ENCODE results near the gene UPK3A. TPM values are rescaled to one million over a fixed set of nuclear protein-coding genes. Genes with fewer than 3 reads are reported as not detected.

UPK3A gene
- total RNA-seq, 1 donor from 2014 or later, result 1.4 TPM

GRCh38 chr22:45312856-45313255 lies 28.1 kb downstream of the UPK3A start:
- Mint-ChIP-seq H3K9me3 (no peaks in the 10 kb centered on the region), H3K27me3 (no peaks in the 10 kb centered on the region), H3K36me3 (ENCODE audit: low read depth) (peaks cover 9% of the 10 kb centered on the region), H3K4me3 (no peak overlapping the region), H3K27ac (no peak overlapping the region), H3K4me1 (peaks cover 62% of the 10 kb centered on the region)
- CTCF ChIA-PET, result no interaction called here
- ATAC-seq (ENCODE audit: low read depth), result no peak
- TF ChIP-seq, protein P1, sequence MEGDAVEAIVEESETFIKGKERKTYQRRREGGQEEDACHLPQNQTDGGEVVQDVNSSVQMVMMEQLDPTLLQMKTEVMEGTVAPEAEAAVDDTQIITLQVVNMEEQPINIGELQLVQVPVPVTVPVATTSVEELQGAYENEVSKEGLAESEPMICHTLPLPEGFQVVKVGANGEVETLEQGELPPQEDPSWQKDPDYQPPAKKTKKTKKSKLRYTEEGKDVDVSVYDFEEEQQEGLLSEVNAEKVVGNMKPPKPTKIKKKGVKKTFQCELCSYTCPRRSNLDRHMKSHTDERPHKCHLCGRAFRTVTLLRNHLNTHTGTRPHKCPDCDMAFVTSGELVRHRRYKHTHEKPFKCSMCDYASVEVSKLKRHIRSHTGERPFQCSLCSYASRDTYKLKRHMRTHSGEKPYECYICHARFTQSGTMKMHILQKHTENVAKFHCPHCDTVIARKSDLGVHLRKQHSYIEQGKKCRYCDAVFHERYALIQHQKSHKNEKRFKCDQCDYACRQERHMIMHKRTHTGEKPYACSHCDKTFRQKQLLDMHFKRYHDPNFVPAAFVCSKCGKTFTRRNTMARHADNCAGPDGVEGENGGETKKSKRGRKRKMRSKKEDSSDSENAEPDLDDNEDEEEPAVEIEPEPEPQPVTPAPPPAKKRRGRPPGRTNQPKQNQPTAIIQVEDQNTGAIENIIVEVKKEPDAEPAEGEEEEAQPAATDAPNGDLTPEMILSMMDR (IDR thresholded peaks at IDR 0.05), result no peak
- POLR2A ChIA-PET, result interaction anchor here (0.6 to 1.0 kb wide), 3 partner anchors 22 to 28 kb away, joined by 3 to 5 read pairs (median 3); partner anchors contain the start of gene UPK3A
- intact Hi-C loops (cut with micrococcal nuclease), result no loop called here
- DNase-seq, result no peak

DNA sequence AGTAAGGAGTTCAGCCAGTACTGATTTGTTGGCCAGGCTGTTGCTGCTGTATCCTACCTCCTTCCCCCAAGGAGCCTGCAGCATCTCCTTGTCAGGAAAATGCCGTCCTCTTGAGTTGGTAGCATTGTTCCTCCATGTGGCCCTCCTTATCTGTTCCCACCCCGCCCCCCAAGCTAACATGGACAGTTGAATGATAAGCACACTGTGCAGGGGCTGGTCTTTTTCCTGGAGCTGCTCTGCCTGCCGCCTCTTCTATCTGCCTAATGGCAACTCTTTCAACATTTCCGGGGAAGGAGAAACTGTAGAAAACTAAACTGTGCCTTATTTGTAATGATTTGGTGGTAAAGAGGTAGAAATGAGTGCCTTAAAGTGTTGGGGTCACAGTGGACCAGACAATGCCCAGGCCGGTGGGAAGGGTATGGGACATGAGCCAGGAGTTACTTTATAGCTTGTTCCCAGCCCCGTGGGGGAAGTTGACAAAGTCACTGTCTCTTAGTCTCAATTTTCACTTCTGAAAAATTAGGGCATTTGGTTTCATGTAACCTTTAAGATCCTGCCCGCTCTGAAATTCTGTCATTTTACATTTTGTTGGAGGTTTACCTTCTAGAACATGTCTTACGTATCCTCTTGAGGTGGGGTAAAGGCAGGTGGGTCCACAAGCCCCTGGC lies 29.4 kb downstream of the UPK3A start:
- Mint-ChIP-seq H3K4me1 (peaks cover 68% of the 10 kb centered on the region), H3K27ac (peak overlapping the region; percentile 78)
- POLR2A ChIA-PET, result interaction anchor here (1.4 kb wide), 1 partner anchor 29 kb away, joined by 5 read pairs; the partner anchor contains the start of gene UPK3A

GRCh38 chr22:45314786-45315185 lies 30.0 kb downstream of the UPK3A start:
- Mint-ChIP-seq H3K36me3 (ENCODE audit: low read depth) (peaks cover 9% of the 10 kb centered on the region), H3K4me3 (no peak overlapping the region), H3K9me3 (no peaks in the 10 kb centered on the region), H3K4me1 (peaks cover 70% of the 10 kb centered on the region), H3K27me3 (no peaks in the 10 kb centered on the region), H3K27ac (no peak overlapping the region)
- intact Hi-C loops (cut with micrococcal nuclease), result no loop called here
- DNase-seq, result no peak
- ChIA-PET POLR2A (interaction anchor here (1.4 kb wide), 1 partner anchor 30 kb away, joined by 5 read pairs; the partner anchor contains the start of gene UPK3A), CTCF (no interaction called here)
- TF ChIP-seq, protein P1 (IDR thresholded peaks at IDR 0.05), result no peak
- no peak for ATAC-seq (ENCODE audit: low read depth)

More for the DNA sequence above, 29.4 kb downstream of the UPK3A start:
- Mint-ChIP-seq H3K27me3 (no peaks in the 10 kb centered on the region), H3K9me3 (no peaks in the 10 kb centered on the region), H3K4me3 (no peak overlapping the region), H3K36me3 (ENCODE audit: low read depth) (peaks cover 9% of the 10 kb centered on the region)
- CTCF ChIA-PET, result no interaction called here
- intact Hi-C loops (cut with micrococcal nuclease), result no loop called here
- DNase-seq (no peak), ATAC-seq (ENCODE audit: low read depth) (no peak)
- TF ChIP-seq, protein P1 (IDR thresholded peaks at IDR 0.05), result no peak

DNA sequence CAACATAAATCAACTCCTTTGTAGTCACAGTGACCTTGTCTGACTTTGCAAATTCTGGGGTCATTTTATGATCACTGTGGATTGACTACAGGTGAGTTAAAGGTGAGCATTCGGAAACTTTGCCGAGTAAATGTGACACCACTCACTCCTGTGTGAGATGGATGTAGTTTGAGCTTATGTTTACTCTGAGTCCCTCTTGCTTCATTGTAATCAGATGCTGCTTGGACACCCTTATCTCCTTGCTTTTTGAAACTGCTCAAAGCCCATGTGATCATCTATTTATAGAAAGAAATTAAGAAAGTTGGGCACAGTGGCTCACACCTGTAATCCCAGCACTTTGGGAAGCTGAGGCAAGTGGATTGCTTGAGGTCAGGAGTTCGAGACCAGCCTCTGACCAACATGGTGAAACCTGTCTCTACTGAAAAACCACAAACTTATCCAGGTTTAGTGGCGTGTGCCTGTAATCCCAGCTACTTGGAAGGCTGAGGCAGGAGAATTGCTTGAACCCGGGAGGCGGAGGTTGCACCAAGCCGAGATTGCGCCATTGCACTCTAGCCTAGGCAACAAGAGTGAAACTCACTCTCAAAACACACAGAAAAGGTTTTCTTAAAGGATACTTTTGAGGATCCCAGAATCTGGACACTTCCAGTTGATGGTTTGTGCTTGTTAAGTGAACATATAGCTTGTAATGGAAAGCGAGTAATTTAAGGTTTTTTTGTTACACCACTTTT lies 32.2 kb downstream of the UPK3A start:
- no peak for DNase-seq
- CTCF ChIA-PET, result no interaction called here
- intact Hi-C loops (cut with micrococcal nuclease), result no loop called here
- Mint-ChIP-seq H3K27ac (peak overlapping the region; percentile 53), H3K4me1 (peaks cover 68% of the 10 kb centered on the region), H3K27me3 (no peaks in the 10 kb centered on the region), H3K4me3 (no peak overlapping the region), H3K9me3 (no peaks in the 10 kb centered on the region), H3K36me3 (ENCODE audit: low read depth) (peaks cover 7% of the 10 kb centered on the region)
- TF ChIP-seq, protein P1 (IDR thresholded peaks at IDR 0.05), result no peak
- ATAC-seq (ENCODE audit: low read depth), result no peak
- POLR2A ChIA-PET, result interaction anchor here (1.1 to 2.1 kb wide), 2 partner anchors 29 to 32 kb away, joined by 3 to 6 read pairs; partner anchors contain the start of gene UPK3A
